Kidney epithelial cell (primary cell): ENCODE data around the gene CHAC1. TPM values are rescaled to one million over a fixed set of nuclear protein-coding genes. Genes with fewer than 3 reads are reported as not detected.

ENCODE experiments used
- DNase-seq: peaks from one replicate; pipeline ENCODE4 v3.0.0-alpha.2; 2010; ENCODE audit warnings: low read depth
- H3K27me3 ChIP-seq: 2 replicates; pipeline ENCODE4 v1.6.0; 2011; ENCODE audit warnings: low read length; ENCODE audit not compliant: control insufficient read depth, insufficient read depth
- H3K36me3 ChIP-seq: 2 replicates; pipeline ENCODE4 v1.5.1; 2011; ENCODE audit warnings: low read length; ENCODE audit not compliant: control insufficient read depth, insufficient read depth
- H3K4me3 ChIP-seq: 2 replicates; pipeline ENCODE4 v1.5.1; 2011; ENCODE audit warnings: low read depth, mild to moderate bottlenecking, control low read depth, low read length
- CTCF ChIP-seq: IDR thresholded peaks from 2 replicates; pipeline ENCODE4 v1.5.1; 2011; ENCODE audit warnings: mild to moderate bottlenecking, moderate library complexity, low read length, control low read depth, inconsistent platforms; ENCODE audit not compliant: insufficient read depth, poor library complexity, severe bottlenecking
- total RNA-seq: library from RNA; depleted of rRNA; stranded (reverse); fragments of >200 nt; gene quantifications from 2 replicates; pipeline ENCODE4 v1.2.3, GENCODE V29; 2015

The CHAC1 gene
- total RNA-seq, 1 donor from 2014 or later = 84.4 TPM

GRCh38 chr15:40955930-40956540, 2.8 kb downstream of the CHAC1 start:
- H3K36me3 ChIP-seq = peaks cover 2% of the 10 kb centered on the region
- no peak overlapping the region for H3K4me3 ChIP-seq
- no peaks in the 10 kb centered on the region for H3K27me3 ChIP-seq
- DNase-seq = no peak
- no peak for TF ChIP-seq CTCF

GRCh38 chr15:40956541-40956982, 3.3 kb downstream of the CHAC1 start:
- Histone ChIP-seq H3K27me3 (no peaks in the 10 kb centered on the region), H3K36me3 (peaks cover 2% of the 10 kb centered on the region), H3K4me3 (no peak overlapping the region)
- DNase-seq = no peak
- no peak for TF ChIP-seq CTCF

- Histone ChIP-seq H3K36me3 (peaks cover 2% of the 10 kb centered on the region), H3K4me3 (no peak overlapping the region), H3K27me3 (no peaks in the 10 kb centered on the region)
- no peak for TF ChIP-seq CTCF
- DNase-seq = no peak
Measured at GRCh38 chr15:40957041-40957555, 3.8 kb downstream of the CHAC1 start.

GRCh38 chr15:40957581-40958051, 4.3 kb downstream of the CHAC1 start:
- Histone ChIP-seq H3K27me3 (no peaks in the 10 kb centered on the region), H3K36me3 (peaks cover 2% of the 10 kb centered on the region), H3K4me3 (no peak overlapping the region)
- TF ChIP-seq CTCF = no peak
- DNase-seq = no peak

GRCh38 chr15:40958146-40958545, 4.9 kb downstream of the CHAC1 start:
- Histone ChIP-seq H3K4me3 (no peak overlapping the region), H3K27me3 (no peaks in the 10 kb centered on the region), H3K36me3 (peaks cover 2% of the 10 kb centered on the region)
- TF ChIP-seq CTCF = no peak
- DNase-seq = no peak

- Histone ChIP-seq H3K27me3 (no peaks in the 10 kb centered on the region), H3K4me3 (no peak overlapping the region), H3K36me3 (peaks cover 2% of the 10 kb centered on the region)
- DNase-seq = no peak
- TF ChIP-seq CTCF = no peak
Measured at GRCh38 chr15:40958723-40959122, 5.5 kb downstream of the CHAC1 start.
